GM23338 (cell line): ENCODE results near the gene SHISA9. TPM values are rescaled to one million over a fixed set of nuclear protein-coding genes. Genes with fewer than 3 reads are reported as not detected.

Experiments
- ATAC-seq: fragments of 200-7000 bp; cut with Tn5 transposase; 3 replicates; pipeline ENCODE4 v1.9.1; 2020
- DNase-seq: peaks from one replicate; pipeline ENCODE4 v3.0.0-alpha.2; 2015; ENCODE audit warnings: low spot score
- H2AFZ ChIP-seq: fragments of 200-600 bp; sonication (generic); 2 replicates; pipeline ENCODE4 v1.8.0; 2016; ENCODE audit warnings: antibody characterized with exemption, mild to moderate bottlenecking, moderate library complexity
- H3F3A ChIP-seq: fragments of 200-600 bp; sonication (generic); replicated peaks from 2 replicates; pipeline ENCODE4 v1.8.0; 2017; ENCODE audit warnings: antibody characterized with exemption, mixed run types, low read depth
- H3K27ac ChIP-seq: fragments of 200-600 bp; sonication (generic); 2 replicates; pipeline ENCODE4 v1.6.1; 2016; ENCODE audit warnings: low read depth
- H3K27me3 ChIP-seq: fragments of 200-600 bp; sonication (generic); 2 replicates; pipeline ENCODE4 v1.8.0; 2016; ENCODE audit warnings: mild to moderate bottlenecking, mixed run types, moderate library complexity; ENCODE audit not compliant: insufficient read depth
- H3K36me3 ChIP-seq: fragments of 200-600 bp; sonication (generic); 2 replicates; pipeline ENCODE4 v1.8.0; 2016; ENCODE audit warnings: mild to moderate bottlenecking; ENCODE audit not compliant: insufficient read depth
- H3K4me1 ChIP-seq: fragments of 200-600 bp; sonication (generic); 2 replicates; pipeline ENCODE4 v1.8.0; 2016; ENCODE audit warnings: mild to moderate bottlenecking, moderate library complexity; ENCODE audit not compliant: insufficient read depth
- H3K4me2 ChIP-seq: fragments of 200-600 bp; sonication (generic); 2 replicates; pipeline ENCODE4 v1.7.1; 2017; ENCODE audit warnings: mixed run types
- H3K4me3 ChIP-seq: fragments of 200-600 bp; sonication (generic); 2 replicates; pipeline ENCODE4 v1.6.1; 2016; ENCODE audit warnings: mixed run types
- H3K79me2 ChIP-seq: fragments of 200-600 bp; sonication (generic); replicated peaks from 2 replicates; pipeline ENCODE4 v1.8.0; 2017; ENCODE audit warnings: mild to moderate bottlenecking; ENCODE audit not compliant: insufficient read depth
- H3K9me2 ChIP-seq: fragments of 200-600 bp; sonication (generic); 2 replicates; pipeline ENCODE4 v1.8.0; 2017; ENCODE audit not compliant: insufficient read depth
- H4K20me1 ChIP-seq: fragments of 200-600 bp; sonication (generic); replicated peaks from 2 replicates; pipeline ENCODE4 v1.8.0; 2017; ENCODE audit warnings: mild to moderate bottlenecking; ENCODE audit not compliant: insufficient read depth
- H3K27ac Mint-ChIP-seq: 2 replicates; pipeline ENCODE4 v1.8.0; 2020; ENCODE audit warnings: inconsistent platforms, mild to moderate bottlenecking, moderate library complexity, mixed read lengths
- H3K27me3 Mint-ChIP-seq: 3 replicates; pipeline ENCODE4 v1.8.0; 2022; ENCODE audit warnings: low read depth, mild to moderate bottlenecking, moderate library complexity, mixed read lengths, inconsistent platforms; ENCODE audit not compliant: insufficient read depth, poor library complexity
- H3K36me3 Mint-ChIP-seq: 3 replicates; pipeline ENCODE4 v1.8.0; 2021; ENCODE audit warnings: low read depth, mild to moderate bottlenecking, inconsistent platforms, moderate library complexity, mixed read lengths
- H3K4me1 Mint-ChIP-seq: 3 replicates; pipeline ENCODE4 v1.8.0; 2020; ENCODE audit warnings: mild to moderate bottlenecking, inconsistent platforms, mixed read lengths
- H3K4me3 Mint-ChIP-seq: 3 replicates; pipeline ENCODE4 v1.8.0; 2021; ENCODE audit warnings: moderate library complexity, mild to moderate bottlenecking, inconsistent platforms, mixed read lengths
- H3K9me3 Mint-ChIP-seq: 3 replicates; pipeline ENCODE4 v1.8.0; 2020; ENCODE audit warnings: moderate library complexity, mild to moderate bottlenecking, inconsistent platforms, mixed read lengths
- CREB1 ChIP-seq: fragments of 250-450 bp; sonication (Bioruptor Pico); IDR thresholded peaks from 2 replicates; pipeline ENCODE4 v1.5.0; 2020; ENCODE audit warnings: low read depth, mild to moderate bottlenecking, moderate library complexity
- EZH2 ChIP-seq: fragments of 200-600 bp; sonication (generic); IDR thresholded peaks from one replicate; pipeline ENCODE4 v1.8.0; 2017; ENCODE audit warnings: antibody characterized with exemption, mild to moderate bottlenecking, low read depth; ENCODE audit not compliant: unreplicated experiment
- EZH2phosphoT487 ChIP-seq: fragments of 200-600 bp; sonication (generic); IDR thresholded peaks from one replicate; pipeline ENCODE4 v1.8.1; 2018; ENCODE audit warnings: antibody characterized with exemption; ENCODE audit not compliant: unreplicated experiment
- JUNB ChIP-seq: IDR thresholded peaks from one replicate; pipeline ENCODE4 v1.6.1; 2016; ENCODE audit warnings: antibody characterized with exemption; ENCODE audit not compliant: unreplicated experiment
- NANOG ChIP-seq: IDR thresholded peaks from 2 replicates; pipeline ENCODE4 v1.6.1; 2016; ENCODE audit warnings: antibody characterized with exemption, borderline replicate concordance
- POLR2AphosphoS5 ChIP-seq: IDR thresholded peaks from 2 replicates; pipeline ENCODE4 v1.6.1; 2016; ENCODE audit warnings: antibody characterized with exemption, low read depth
- STAT1 ChIP-seq: IDR thresholded peaks from one replicate; pipeline ENCODE4 v1.6.1; 2016; ENCODE audit warnings: antibody characterized with exemption; ENCODE audit not compliant: unreplicated experiment
- ZNF114 ChIP-seq: fragments of 250-450 bp; sonication (Bioruptor Pico); IDR thresholded peaks from 2 replicates; pipeline ENCODE4 v1.5.0; 2020; ENCODE audit warnings: mild to moderate bottlenecking, moderate library complexity
- ZNF331 ChIP-seq: fragments of 250-450 bp; sonication (Bioruptor Pico); IDR thresholded peaks from 2 replicates; pipeline ENCODE4 v1.5.0; 2020; ENCODE audit warnings: low read depth, mild to moderate bottlenecking, moderate library complexity
- polyA plus RNA-seq: library from polyadenylated mRNA; unstranded; fragments of >200 nt; fragmentation: Nextera tagmentation; extraction: Ambion mirVana; gene quantifications from 2 replicates; pipeline ENCODE4 v1.2.1, GENCODE V29; 2016
- total RNA-seq: library from RNA; depleted of rRNA; stranded (reverse); fragments of >200 nt; shearing (Covaris generic); gene quantifications from 2 replicates; pipeline ENCODE4 v1.2.3, GENCODE V29; 2014
- TF ChIP-seq, protein P1 (sequence below), 2 experiments: fragments of 200-600 bp in 1 of 2; sonication (generic) in 1 of 2; conservative IDR thresholded peaks; 2 replicates each; pipeline versions ENCODE4 v1.5.1 to v1.6.1; 2016 to 2017; ENCODE audit warnings: antibody characterized with exemption in 2 of 2, low read depth in 2 of 2, mild to moderate bottlenecking in 2 of 2, moderate library complexity in 1 of 2
- TF ChIP-seq, protein P2 (sequence below): IDR thresholded peaks from one replicate; pipeline ENCODE4 v1.6.1; 2018; ENCODE audit warnings: antibody characterized with exemption; ENCODE audit not compliant: unreplicated experiment
- TF ChIP-seq, protein P3 (sequence below): fragments of 250-450 bp; sonication (Bioruptor Pico); IDR thresholded peaks from 2 replicates; pipeline ENCODE4 v1.5.0; 2020; ENCODE audit warnings: mild to moderate bottlenecking, moderate library complexity
- TF ChIP-seq, protein P4 (sequence below): IDR thresholded peaks from 2 replicates; pipeline ENCODE4 v1.6.1; 2016; ENCODE audit warnings: antibody characterized with exemption

Gene SHISA9
- total and polyA plus RNA-seq, 2 experiments from 2014 or later: 10.4 to 45.6 TPM

DNA sequence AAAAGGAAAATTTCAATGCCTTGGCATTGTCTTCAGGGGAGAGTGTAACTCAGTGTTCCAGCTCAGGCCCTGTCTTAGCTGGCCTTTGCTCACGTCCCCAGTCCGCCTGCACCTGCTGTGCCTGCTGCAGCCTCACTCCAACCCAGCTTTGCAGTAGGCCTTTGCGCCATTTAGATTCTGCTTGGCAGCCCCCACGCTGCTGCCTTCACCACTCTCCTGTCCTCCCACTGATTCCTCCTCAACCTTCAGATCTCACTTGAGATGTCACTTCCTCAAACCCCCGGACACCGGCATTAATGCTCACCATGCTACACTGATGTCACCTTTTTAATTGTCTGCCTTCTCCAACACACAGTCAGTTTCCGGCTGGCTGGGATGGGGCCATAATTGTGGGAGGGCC, 166.2 kb downstream of the SHISA9 start:
- Histone ChIP-seq H3K4me1 (peaks cover 22% of the 10 kb centered on the region), H3K27ac (no peak overlapping the region), H3K4me2 (no peak overlapping the region), H3F3A (peaks cover 17% of the 10 kb centered on the region), H4K20me1 (no peaks in the 10 kb centered on the region), H3K36me3 (no peaks in the 10 kb centered on the region), H2AFZ (no peak overlapping the region), H3K27me3 (no peaks in the 10 kb centered on the region), H3K9me2 (peaks cover 9% of the 10 kb centered on the region; the same call in 1 of the 2 replicates), H3K4me3 (no peak overlapping the region), H3K79me2 (peaks cover 57% of the 10 kb centered on the region)
- peaks cover 16% of the 10 kb centered on the region for H3K27me3 Mint-ChIP-seq
- TF ChIP-seq JUNB (no peak), STAT1 (no peak), EZH2phosphoT487 (no peak), ZNF114 (CRISPR knock-in tag) (no peak), CREB1 (CRISPR knock-in tag) (no peak), EZH2 (no peak), ZNF331 (CRISPR knock-in tag) (no peak), NANOG (no peak), POLR2AphosphoS5 (no peak)
- TF ChIP-seq, protein P1, sequence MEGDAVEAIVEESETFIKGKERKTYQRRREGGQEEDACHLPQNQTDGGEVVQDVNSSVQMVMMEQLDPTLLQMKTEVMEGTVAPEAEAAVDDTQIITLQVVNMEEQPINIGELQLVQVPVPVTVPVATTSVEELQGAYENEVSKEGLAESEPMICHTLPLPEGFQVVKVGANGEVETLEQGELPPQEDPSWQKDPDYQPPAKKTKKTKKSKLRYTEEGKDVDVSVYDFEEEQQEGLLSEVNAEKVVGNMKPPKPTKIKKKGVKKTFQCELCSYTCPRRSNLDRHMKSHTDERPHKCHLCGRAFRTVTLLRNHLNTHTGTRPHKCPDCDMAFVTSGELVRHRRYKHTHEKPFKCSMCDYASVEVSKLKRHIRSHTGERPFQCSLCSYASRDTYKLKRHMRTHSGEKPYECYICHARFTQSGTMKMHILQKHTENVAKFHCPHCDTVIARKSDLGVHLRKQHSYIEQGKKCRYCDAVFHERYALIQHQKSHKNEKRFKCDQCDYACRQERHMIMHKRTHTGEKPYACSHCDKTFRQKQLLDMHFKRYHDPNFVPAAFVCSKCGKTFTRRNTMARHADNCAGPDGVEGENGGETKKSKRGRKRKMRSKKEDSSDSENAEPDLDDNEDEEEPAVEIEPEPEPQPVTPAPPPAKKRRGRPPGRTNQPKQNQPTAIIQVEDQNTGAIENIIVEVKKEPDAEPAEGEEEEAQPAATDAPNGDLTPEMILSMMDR (conservative IDR thresholded peaks at IDR 0.05; ENCODE audit: low read depth in 2 of 2): no peak
- TF ChIP-seq, protein P2, sequence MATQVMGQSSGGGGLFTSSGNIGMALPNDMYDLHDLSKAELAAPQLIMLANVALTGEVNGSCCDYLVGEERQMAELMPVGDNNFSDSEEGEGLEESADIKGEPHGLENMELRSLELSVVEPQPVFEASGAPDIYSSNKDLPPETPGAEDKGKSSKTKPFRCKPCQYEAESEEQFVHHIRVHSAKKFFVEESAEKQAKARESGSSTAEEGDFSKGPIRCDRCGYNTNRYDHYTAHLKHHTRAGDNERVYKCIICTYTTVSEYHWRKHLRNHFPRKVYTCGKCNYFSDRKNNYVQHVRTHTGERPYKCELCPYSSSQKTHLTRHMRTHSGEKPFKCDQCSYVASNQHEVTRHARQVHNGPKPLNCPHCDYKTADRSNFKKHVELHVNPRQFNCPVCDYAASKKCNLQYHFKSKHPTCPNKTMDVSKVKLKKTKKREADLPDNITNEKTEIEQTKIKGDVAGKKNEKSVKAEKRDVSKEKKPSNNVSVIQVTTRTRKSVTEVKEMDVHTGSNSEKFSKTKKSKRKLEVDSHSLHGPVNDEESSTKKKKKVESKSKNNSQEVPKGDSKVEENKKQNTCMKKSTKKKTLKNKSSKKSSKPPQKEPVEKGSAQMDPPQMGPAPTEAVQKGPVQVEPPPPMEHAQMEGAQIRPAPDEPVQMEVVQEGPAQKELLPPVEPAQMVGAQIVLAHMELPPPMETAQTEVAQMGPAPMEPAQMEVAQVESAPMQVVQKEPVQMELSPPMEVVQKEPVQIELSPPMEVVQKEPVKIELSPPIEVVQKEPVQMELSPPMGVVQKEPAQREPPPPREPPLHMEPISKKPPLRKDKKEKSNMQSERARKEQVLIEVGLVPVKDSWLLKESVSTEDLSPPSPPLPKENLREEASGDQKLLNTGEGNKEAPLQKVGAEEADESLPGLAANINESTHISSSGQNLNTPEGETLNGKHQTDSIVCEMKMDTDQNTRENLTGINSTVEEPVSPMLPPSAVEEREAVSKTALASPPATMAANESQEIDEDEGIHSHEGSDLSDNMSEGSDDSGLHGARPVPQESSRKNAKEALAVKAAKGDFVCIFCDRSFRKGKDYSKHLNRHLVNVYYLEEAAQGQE: no peak
- TF ChIP-seq, protein P3, sequence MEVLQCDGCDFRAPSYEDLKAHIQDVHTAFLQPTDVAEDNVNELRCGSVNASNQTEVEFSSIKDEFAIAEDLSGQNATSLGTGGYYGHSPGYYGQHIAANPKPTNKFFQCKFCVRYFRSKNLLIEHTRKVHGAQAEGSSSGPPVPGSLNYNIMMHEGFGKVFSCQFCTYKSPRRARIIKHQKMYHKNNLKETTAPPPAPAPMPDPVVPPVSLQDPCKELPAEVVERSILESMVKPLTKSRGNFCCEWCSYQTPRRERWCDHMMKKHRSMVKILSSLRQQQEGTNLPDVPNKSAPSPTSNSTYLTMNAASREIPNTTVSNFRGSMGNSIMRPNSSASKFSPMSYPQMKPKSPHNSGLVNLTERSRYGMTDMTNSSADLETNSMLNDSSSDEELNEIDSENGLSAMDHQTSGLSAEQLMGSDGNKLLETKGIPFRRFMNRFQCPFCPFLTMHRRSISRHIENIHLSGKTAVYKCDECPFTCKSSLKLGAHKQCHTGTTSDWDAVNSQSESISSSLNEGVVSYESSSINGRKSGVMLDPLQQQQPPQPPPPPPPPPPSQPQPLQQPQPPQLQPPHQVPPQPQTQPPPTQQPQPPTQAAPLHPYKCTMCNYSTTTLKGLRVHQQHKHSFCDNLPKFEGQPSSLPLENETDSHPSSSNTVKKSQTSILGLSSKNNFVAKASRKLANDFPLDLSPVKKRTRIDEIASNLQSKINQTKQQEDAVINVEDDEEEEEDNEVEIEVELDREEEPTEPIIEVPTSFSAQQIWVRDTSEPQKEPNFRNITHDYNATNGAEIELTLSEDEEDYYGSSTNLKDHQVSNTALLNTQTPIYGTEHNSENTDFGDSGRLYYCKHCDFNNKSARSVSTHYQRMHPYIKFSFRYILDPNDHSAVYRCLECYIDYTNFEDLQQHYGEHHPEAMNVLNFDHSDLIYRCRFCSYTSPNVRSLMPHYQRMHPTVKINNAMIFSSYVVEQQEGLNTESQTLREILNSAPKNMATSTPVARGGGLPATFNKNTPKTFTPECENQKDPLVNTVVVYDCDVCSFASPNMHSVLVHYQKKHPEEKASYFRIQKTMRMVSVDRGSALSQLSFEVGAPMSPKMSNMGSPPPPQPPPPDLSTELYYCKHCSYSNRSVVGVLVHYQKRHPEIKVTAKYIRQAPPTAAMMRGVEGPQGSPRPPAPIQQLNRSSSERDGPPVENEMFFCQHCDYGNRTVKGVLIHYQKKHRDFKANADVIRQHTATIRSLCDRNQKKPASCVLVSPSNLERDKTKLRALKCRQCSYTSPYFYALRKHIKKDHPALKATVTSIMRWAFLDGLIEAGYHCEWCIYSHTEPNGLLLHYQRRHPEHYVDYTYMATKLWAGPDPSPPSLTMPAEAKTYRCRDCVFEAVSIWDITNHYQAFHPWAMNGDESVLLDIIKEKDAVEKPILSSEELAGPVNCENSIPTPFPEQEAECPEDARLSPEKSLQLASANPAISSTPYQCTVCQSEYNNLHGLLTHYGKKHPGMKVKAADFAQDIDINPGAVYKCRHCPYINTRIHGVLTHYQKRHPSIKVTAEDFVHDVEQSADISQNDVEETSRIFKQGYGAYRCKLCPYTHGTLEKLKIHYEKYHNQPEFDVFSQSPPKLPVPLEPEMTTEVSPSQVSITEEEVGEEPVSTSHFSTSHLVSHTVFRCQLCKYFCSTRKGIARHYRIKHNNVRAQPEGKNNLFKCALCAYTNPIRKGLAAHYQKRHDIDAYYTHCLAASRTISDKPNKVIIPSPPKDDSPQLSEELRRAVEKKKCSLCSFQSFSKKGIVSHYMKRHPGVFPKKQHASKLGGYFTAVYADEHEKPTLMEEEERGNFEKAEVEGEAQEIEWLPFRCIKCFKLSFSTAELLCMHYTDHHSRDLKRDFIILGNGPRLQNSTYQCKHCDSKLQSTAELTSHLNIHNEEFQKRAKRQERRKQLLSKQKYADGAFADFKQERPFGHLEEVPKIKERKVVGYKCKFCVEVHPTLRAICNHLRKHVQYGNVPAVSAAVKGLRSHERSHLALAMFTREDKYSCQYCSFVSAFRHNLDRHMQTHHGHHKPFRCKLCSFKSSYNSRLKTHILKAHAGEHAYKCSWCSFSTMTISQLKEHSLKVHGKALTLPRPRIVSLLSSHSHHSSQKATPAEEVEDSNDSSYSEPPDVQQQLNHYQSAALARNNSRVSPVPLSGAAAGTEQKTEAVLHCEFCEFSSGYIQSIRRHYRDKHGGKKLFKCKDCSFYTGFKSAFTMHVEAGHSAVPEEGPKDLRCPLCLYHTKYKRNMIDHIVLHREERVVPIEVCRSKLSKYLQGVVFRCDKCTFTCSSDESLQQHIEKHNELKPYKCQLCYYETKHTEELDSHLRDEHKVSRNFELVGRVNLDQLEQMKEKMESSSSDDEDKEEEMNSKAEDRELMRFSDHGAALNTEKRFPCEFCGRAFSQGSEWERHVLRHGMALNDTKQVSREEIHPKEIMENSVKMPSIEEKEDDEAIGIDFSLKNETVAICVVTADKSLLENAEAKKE: no peak
- TF ChIP-seq, protein P4, sequence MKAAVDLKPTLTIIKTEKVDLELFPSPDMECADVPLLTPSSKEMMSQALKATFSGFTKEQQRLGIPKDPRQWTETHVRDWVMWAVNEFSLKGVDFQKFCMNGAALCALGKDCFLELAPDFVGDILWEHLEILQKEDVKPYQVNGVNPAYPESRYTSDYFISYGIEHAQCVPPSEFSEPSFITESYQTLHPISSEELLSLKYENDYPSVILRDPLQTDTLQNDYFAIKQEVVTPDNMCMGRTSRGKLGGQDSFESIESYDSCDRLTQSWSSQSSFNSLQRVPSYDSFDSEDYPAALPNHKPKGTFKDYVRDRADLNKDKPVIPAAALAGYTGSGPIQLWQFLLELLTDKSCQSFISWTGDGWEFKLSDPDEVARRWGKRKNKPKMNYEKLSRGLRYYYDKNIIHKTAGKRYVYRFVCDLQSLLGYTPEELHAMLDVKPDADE: no peak
- peaks cover 5% of the 10 kb centered on the region; the same call in 1 of the 3 replicates for H3K9me3 Mint-ChIP-seq
- peaks cover 17% of the 10 kb centered on the region for H3K36me3 Mint-ChIP-seq
- DNase-seq (no peak), ATAC-seq (no peak)
- no peak overlapping the region for H3K27ac Mint-ChIP-seq
- no peak overlapping the region for H3K4me3 Mint-ChIP-seq
- peaks cover 27% of the 10 kb centered on the region for H3K4me1 Mint-ChIP-seq
